Heart left ventricle (tissue), 16 donors: ENCODE results near the gene FKBP1B. TPM values are rescaled to one million over a fixed set of nuclear protein-coding genes. Genes with fewer than 3 reads are reported as not detected.

Source experiments
- ATAC-seq, 4 donors: fragments of 200-7000 bp; cut with Tn5 transposase; one replicate each; pipeline ENCODE4 v1.9.1; 2020 to 2022; ENCODE audit warnings: moderate library complexity in 4 of 4, mild to moderate bottlenecking in 3 of 4, moderate number of reproducible peaks in 1 of 4
- DNase-seq, 5 donors: peaks; one replicate each; pipeline ENCODE4 v3.0.0-alpha.2; 2020
- H3K27ac ChIP-seq, 12 donors: fragments of 200-600 bp; sonication (generic) in 4 of 12; one replicate each; pipeline versions ENCODE4 v1.5.0 to v1.8.0; 2016 to 2022; ENCODE audit warnings: mild to moderate bottlenecking in 2 of 12
- H3K27me3 ChIP-seq, 9 donors: fragments of 200-600 bp; sonication (generic) in 2 of 9; one replicate each; pipeline versions ENCODE4 v1.5.1 to v1.8.0; 2016 to 2022; ENCODE audit warnings: mild to moderate bottlenecking in 3 of 9
- H3K36me3 ChIP-seq, 9 donors: fragments of 200-600 bp; sonication (generic) in 2 of 9; one replicate each; pipeline versions ENCODE4 v1.5.0 to v1.8.0; 2018 to 2022; ENCODE audit warnings: mild to moderate bottlenecking in 2 of 9
- H3K4me1 ChIP-seq, 12 donors: fragments of 200-600 bp; sonication (generic) in 4 of 12; one replicate each; pipeline versions ENCODE4 v1.5.0 to v1.8.0; 2016 to 2022; ENCODE audit warnings: mild to moderate bottlenecking in 3 of 12
- H3K4me3 ChIP-seq, 12 donors: fragments of 200-600 bp; sonication (generic) in 4 of 12; one replicate each; pipeline versions ENCODE4 v1.5.0 to v1.8.0; 2017 to 2022; ENCODE audit warnings: mild to moderate bottlenecking in 9 of 12, moderate library complexity in 4 of 12
- H3K9me3 ChIP-seq, 12 donors: fragments of 200-600 bp; sonication (generic) in 4 of 12; one replicate each; pipeline versions ENCODE4 v1.5.0 to v1.8.0; 2016 to 2022; ENCODE audit warnings: mild to moderate bottlenecking in 1 of 12
- POLR2A ChIP-seq, 2 donors: fragments of 450-650 bp; IDR thresholded peaks; one replicate each; pipeline ENCODE4 v1.6.1; 2017; ENCODE audit warnings: antibody characterized with exemption in 2 of 2, mild to moderate bottlenecking in 2 of 2, moderate library complexity in 2 of 2
- WGBS, 4 donors: extraction: QIAGEN DNeasy Blood & Tissue Kit in 2 of 4; methylation state at CpG; one replicate each; pipeline versions ENCODE4 v1.1.5 to v1.1.7; 2013 to 2018; 5-methylcytosine and 5-hydroxymethylcytosine counted together
- intact Hi-C, 10 donors: fragments of 100-400 bp; cut with DNase I; formaldehyde crosslinking; loops; one replicate each; pipeline versions ENCODE4 v1.11.1 to v1.14.2; 2022
- polyA plus RNA-seq, 2 donors: library from polyadenylated mRNA; stranded (reverse); fragments of 200-250 nt; gene quantifications; one replicate each; pipeline ENCODE4 v1.2.3, GENCODE V29; 2013
- total RNA-seq, 9 donors: library from RNA; depleted of rRNA in 2 of 9; stranded (reverse); fragments of >200 nt in 2 of 9; fragmentation: NEBNext Ultra II Directional in 3 of 9; extraction: Animal tissue kit (Norgen Biotek cat#: 25700) in 3 of 9; gene quantifications; one replicate each; pipeline versions ENCODE4 v1.1.0 to v1.2.4, GENCODE V29; 2016 to 2023
- TF ChIP-seq, protein P1 (sequence below), 12 donors: fragments of 200-600 bp; sonication (generic) in 4 of 12; IDR thresholded peaks; one replicate each; pipeline versions ENCODE4 v1.5.0 to v1.8.0; 2018 to 2022; ENCODE audit warnings: antibody characterized with exemption in 12 of 12, mild to moderate bottlenecking in 5 of 12
- donor health status: ischemic (EF 13 %, LVEDD 7.1; RV severe dilation, severe dysfunction).
- donor health status: healthy with polysubstance abuse.
- donor health status: DM: no; HTN: yes; CAD: no.
- donor health status: DM: no; HTN: no; CAD: no.
- donor health status: ischemic (EF 25% LVEDD 6.9; RV normal size, moderate dysfunction).
- donor health status: ischemic (EF 25% LVEDD 5.7; RV mildly dilated, moderate dysfunction).
- donor health status: healthy.
- donor health status: DM: yes; HTN: yes; CAD: no.
- donor health status: ischemic (EF 35%, LVEDD 5.7; RV mildly dilated, moderate dysfunction).
- donor health status: nonischemic (EF 11% LVEDD 7.7; RV severe dilation, severe dysfunction).
- donor health status: DM: yes; HTN: yes; CAD: no.
- donor health status: PGD.
- donor health status: ischemic (EF 29% LVEDD 5.4; RV normal size, mild dysfunction).
- donor health status: nonischemic (EF 23%, LVEDD 6.1; RV moderate dilation, normal function).

FKBP1B gene
- total and polyA plus RNA-seq, 11 donors: 1.4 to 7.6 (median 2.6) TPM

DNA sequence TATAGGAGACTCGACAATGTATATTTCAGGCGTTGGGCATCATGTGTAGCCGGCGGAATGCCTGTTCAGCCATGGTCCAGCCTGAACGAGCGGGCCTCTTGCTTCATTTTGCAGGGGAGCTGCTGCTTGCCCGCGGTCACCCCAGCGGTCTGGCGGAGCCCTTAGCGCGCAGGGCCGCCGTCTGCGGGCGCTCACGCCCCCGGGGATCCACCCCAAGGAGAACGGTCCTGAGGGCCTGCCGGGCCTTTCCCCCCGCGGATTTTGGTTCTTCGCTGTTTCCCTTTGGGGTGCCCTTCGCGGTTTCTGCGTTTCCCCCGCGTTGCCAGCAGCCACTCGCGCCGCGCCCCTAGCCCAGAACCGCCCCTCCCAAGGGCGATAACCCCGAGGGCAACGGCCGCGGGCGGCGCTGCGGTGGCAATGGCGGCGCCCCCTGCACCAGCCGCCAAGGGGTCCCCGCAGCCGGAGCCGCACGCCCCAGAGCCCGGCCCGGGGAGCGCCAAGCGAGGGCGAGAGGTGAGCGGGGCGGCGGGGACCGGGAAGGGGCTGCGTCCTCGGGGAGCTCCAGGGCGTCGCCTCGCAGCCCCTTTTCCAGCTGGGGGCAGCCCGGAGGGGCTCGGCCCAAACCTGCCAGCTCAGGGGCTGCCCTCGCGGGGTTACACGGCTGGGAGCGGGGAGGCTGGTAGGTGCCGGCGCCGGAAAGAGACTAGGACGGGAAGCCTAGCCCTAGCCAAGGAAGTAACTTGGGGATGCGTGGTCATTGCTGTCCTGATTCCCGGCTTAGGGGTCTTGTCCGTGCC is 39.7 kb upstream of the FKBP1B start, which contains the start of gene MFSD2B:
TSS of gene MFSD2B (plus strand) at position 406 of the 797 bp plus-strand sequence. CDS start at position 418, 12 bp downstream.
- Histone ChIP-seq H3K9me3 (no peaks in the 10 kb centered on the region), H3K4me3 (peak within 1 kb of the TSS; percentile 27 to 54 (median 46)), H3K4me1 (peaks cover 0 to 15% (median 8%) of the 10 kb centered on the region in 12 donors), H3K27ac (no peak within 1 kb of the TSS), H3K27me3 (peaks cover 8 to 26% (median 20%) of the 10 kb centered on the region in 9 donors), H3K36me3 (no peaks in the 10 kb centered on the region)
- no peak for DNase-seq
- ATAC-seq: peak in 2 of 4 donors; percentile 41 to 42
- intact Hi-C loops: no loop called here
- 0 to 4% (median 3%) methylated on average over 6 to 75 of the region's 75 CpGs for WGBS, 4 donors
- TF ChIP-seq, protein P1, sequence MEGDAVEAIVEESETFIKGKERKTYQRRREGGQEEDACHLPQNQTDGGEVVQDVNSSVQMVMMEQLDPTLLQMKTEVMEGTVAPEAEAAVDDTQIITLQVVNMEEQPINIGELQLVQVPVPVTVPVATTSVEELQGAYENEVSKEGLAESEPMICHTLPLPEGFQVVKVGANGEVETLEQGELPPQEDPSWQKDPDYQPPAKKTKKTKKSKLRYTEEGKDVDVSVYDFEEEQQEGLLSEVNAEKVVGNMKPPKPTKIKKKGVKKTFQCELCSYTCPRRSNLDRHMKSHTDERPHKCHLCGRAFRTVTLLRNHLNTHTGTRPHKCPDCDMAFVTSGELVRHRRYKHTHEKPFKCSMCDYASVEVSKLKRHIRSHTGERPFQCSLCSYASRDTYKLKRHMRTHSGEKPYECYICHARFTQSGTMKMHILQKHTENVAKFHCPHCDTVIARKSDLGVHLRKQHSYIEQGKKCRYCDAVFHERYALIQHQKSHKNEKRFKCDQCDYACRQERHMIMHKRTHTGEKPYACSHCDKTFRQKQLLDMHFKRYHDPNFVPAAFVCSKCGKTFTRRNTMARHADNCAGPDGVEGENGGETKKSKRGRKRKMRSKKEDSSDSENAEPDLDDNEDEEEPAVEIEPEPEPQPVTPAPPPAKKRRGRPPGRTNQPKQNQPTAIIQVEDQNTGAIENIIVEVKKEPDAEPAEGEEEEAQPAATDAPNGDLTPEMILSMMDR (IDR thresholded peaks at IDR 0.05): no peak
- TF ChIP-seq POLR2A (IDR thresholded peaks at IDR 0.05): no peak

GRCh38 chr2:24010477-24011249 is 38.9 kb upstream of the FKBP1B start:
- 50 to 81% (median 65%) methylated on average over 11 to 37 of the region's 37 CpGs for WGBS, 4 donors

GRCh38 chr2:24011250-24012104 is 38.1 kb upstream of the FKBP1B start:
- Histone ChIP-seq H3K4me3 (no peak overlapping the region), H3K36me3 (no peaks in the 10 kb centered on the region), H3K27ac (no peak overlapping the region), H3K9me3 (no peaks in the 10 kb centered on the region), H3K27me3 (peaks cover 8 to 26% (median 20%) of the 10 kb centered on the region in 9 donors), H3K4me1 (peaks cover 0 to 15% (median 8%) of the 10 kb centered on the region in 12 donors)
- 77 to 89% (median 82%) methylated on average over 7 of the region's 7 CpGs for WGBS, 4 donors
- intact Hi-C loops: no loop called here
- DNase-seq (no peak), ATAC-seq (no peak)
- TF ChIP-seq POLR2A (IDR thresholded peaks at IDR 0.05): no peak
- TF ChIP-seq, protein P1 (IDR thresholded peaks at IDR 0.05): no peak

More at GRCh38 chr2:24010477-24011249, 38.9 kb upstream of the FKBP1B start:
- Histone ChIP-seq H3K27ac (no peak overlapping the region), H3K27me3 (peaks cover 8 to 26% (median 20%) of the 10 kb centered on the region in 9 donors), H3K4me3 (peak overlapping the region in 10 of 12 donors; percentile 33 to 54 (median 48)), H3K4me1 (peaks cover 0 to 15% (median 8%) of the 10 kb centered on the region in 12 donors), H3K9me3 (no peaks in the 10 kb centered on the region), H3K36me3 (no peaks in the 10 kb centered on the region)
- intact Hi-C loops: no loop called here
- ATAC-seq (peak in 2 of 4 donors; percentile 20 to 53), DNase-seq (no peak)
- no peak for TF ChIP-seq POLR2A (IDR thresholded peaks at IDR 0.05)
- TF ChIP-seq, protein P1 (IDR thresholded peaks at IDR 0.05): no peak
